HepG2 (cell line): Measurements from ENCODE around the gene ZNF749. TPM values are rescaled to one million over a fixed set of nuclear protein-coding genes. Genes with fewer than 3 reads are reported as not detected.
A peak's percentile ranks its signal among the peaks of the same experiment; 100 is the strongest.

Experiments used
- BHLHE40 ChIP-seq: IDR thresholded peaks from 2 replicates; pipeline ENCODE4 v1.6.1; 2011; ENCODE audit warnings: low read length, improper control_type of control experiment
- CBFB ChIP-seq: sonication (generic); formaldehyde crosslinking; IDR thresholded peaks from 2 replicates; pipeline ENCODE4 v1.4.0; 2020; ENCODE audit warnings: missing genetic modification reagents
- CEBPG ChIP-seq: IDR thresholded peaks from 2 replicates; pipeline ENCODE4 v1.6.1; 2016
- CHCHD3 ChIP-seq: sonication (generic); formaldehyde crosslinking; IDR thresholded peaks from 2 replicates; pipeline ENCODE4 v1.8.0; 2022; ENCODE audit warnings: mild to moderate bottlenecking, missing genetic modification reagents, moderate library complexity
- ERF ChIP-seq: IDR thresholded peaks from 2 replicates; pipeline ENCODE4 v1.6.1; 2018; ENCODE audit warnings: missing biosample characterization, missing genetic modification reagents
- GABPB1 ChIP-seq: IDR thresholded peaks from 2 replicates; pipeline ENCODE4 v1.6.1; 2016; ENCODE audit warnings: mild to moderate bottlenecking, missing genetic modification reagents, moderate library complexity, missing compliant biosample characterization
- HHEX ChIP-seq: IDR thresholded peaks from 2 replicates; pipeline ENCODE4 v1.6.1; 2016; ENCODE audit warnings: control low read depth
- HNRNPK ChIP-seq: fragments of 200-400 bp; formaldehyde crosslinking; IDR thresholded peaks from 2 replicates; pipeline ENCODE4 v1.6.1; 2018; ENCODE audit warnings: low read length, low read depth, moderate library complexity, mild to moderate bottlenecking; ENCODE audit not compliant: poor library complexity, severe bottlenecking
- KDM4B ChIP-seq: sonication (generic); formaldehyde crosslinking; IDR thresholded peaks from 2 replicates; pipeline ENCODE4 v1.4.0; 2020; ENCODE audit warnings: missing genetic modification reagents
- MAZ ChIP-seq, 2 experiments: sonication (generic) in 1 of 2; formaldehyde crosslinking in 1 of 2; IDR thresholded peaks; 2 replicates each; pipeline versions ENCODE4 v1.5.0 to v1.6.1; 2012 to 2020; ENCODE audit warnings: low read depth in 2 of 2, mild to moderate bottlenecking in 2 of 2, borderline replicate concordance in 1 of 2, improper control_type of control experiment in 1 of 2, low read length in 1 of 2, missing genetic modification reagents in 1 of 2, moderate library complexity in 1 of 2
- MEIS1 ChIP-seq: sonication (generic); formaldehyde crosslinking; IDR thresholded peaks from 2 replicates; pipeline ENCODE4 v1.9.0; 2021; ENCODE audit warnings: mild to moderate bottlenecking, missing genetic modification reagents, moderate library complexity, borderline replicate concordance
- MIER3 ChIP-seq: IDR thresholded peaks from 2 replicates; pipeline ENCODE4 v1.6.1; 2016; ENCODE audit warnings: missing compliant biosample characterization, borderline replicate concordance
- MXI1 ChIP-seq: IDR thresholded peaks from 3 replicates; pipeline ENCODE4 v1.6.1; 2012; ENCODE audit warnings: low read depth, low read length, inconsistent platforms, borderline replicate concordance
- NFIC ChIP-seq: IDR thresholded peaks from 2 replicates; pipeline ENCODE4 v1.6.1; 2012; ENCODE audit warnings: mild to moderate bottlenecking, low read length, inconsistent platforms
- NFKB2 ChIP-seq: sonication (generic); formaldehyde crosslinking; IDR thresholded peaks from 2 replicates; pipeline ENCODE4 v1.4.0; 2020; ENCODE audit warnings: missing genetic modification reagents, borderline replicate concordance
- REPIN1 ChIP-seq: sonication (generic); formaldehyde crosslinking; IDR thresholded peaks from 2 replicates; pipeline ENCODE4 v1.8.0; 2022; ENCODE audit warnings: missing genetic modification reagents, low read depth, mild to moderate bottlenecking, borderline replicate concordance
- RFX3 ChIP-seq: IDR thresholded peaks from 2 replicates; pipeline ENCODE4 v1.6.1; 2016; ENCODE audit warnings: missing biosample characterization, missing genetic modification reagents
- SAFB2 ChIP-seq: sonication (generic); formaldehyde crosslinking; IDR thresholded peaks from 2 replicates; pipeline ENCODE4 v1.5.1; 2020; ENCODE audit warnings: missing genetic modification reagents, low read depth, mild to moderate bottlenecking, borderline replicate concordance
- SOX5 ChIP-seq: IDR thresholded peaks from 2 replicates; pipeline ENCODE4 v1.6.1; 2016; ENCODE audit warnings: borderline replicate concordance
- SP2 ChIP-seq: sonication (generic); formaldehyde crosslinking; IDR thresholded peaks from 2 replicates; pipeline ENCODE4 v1.5.1; 2020; ENCODE audit warnings: mild to moderate bottlenecking, missing genetic modification reagents
- SRSF1 ChIP-seq: fragments of 200-400 bp; formaldehyde crosslinking; optimal IDR thresholded peaks from 2 replicates; pipeline ENCODE3; 2017; ENCODE audit warnings: mild to moderate bottlenecking, low read depth, low read length, moderate library complexity
- ZNF253 ChIP-seq: sonication (generic); formaldehyde crosslinking; IDR thresholded peaks from 2 replicates; pipeline ENCODE4 v1.8.0; 2022; ENCODE audit warnings: mild to moderate bottlenecking, missing genetic modification reagents, borderline replicate concordance
- ZNF543 ChIP-seq: sonication (generic); formaldehyde crosslinking; IDR thresholded peaks from 2 replicates; pipeline ENCODE4 v1.4.0; 2020; ENCODE audit warnings: mild to moderate bottlenecking, missing genetic modification reagents
- ZNF550 ChIP-seq: sonication (generic); formaldehyde crosslinking; IDR thresholded peaks from 2 replicates; pipeline ENCODE4 v1.4.0; 2020; ENCODE audit warnings: mild to moderate bottlenecking, missing genetic modification reagents, borderline replicate concordance
- ZNF678 ChIP-seq: sonication (generic); formaldehyde crosslinking; IDR thresholded peaks from 2 replicates; pipeline ENCODE4 v1.4.0; 2020; ENCODE audit warnings: mild to moderate bottlenecking, missing genetic modification reagents
- polyA plus RNA-seq, 8 experiments: library from polyadenylated mRNA; depleted of rRNA in 3 of 8; stranded (reverse) in 7 of 8; unstranded in 1 of 8; fragments of >200 nt; fragmentation: Illumina TruSeq in 4 of 8; extraction: Trizol in 4 of 8; gene quantifications; 2 replicates each; pipeline versions ENCODE4 v1.2.1 to v1.2.3, GENCODE V29; 2011 to 2016; ENCODE audit warnings: low read depth in 4 of 8, missing spikeins in 1 of 8, mixed read lengths in 1 of 8; ENCODE audit not compliant: insufficient read depth in 1 of 8
- total RNA-seq, 5 experiments: library from RNA; depleted of rRNA; stranded (reverse); fragments of >200 nt; fragmentation: Illumina TruSeq; extraction: Trizol; gene quantifications; 2 replicates each; pipeline ENCODE4 v1.2.3, GENCODE V29; 2016; ENCODE audit warnings: low read depth in 1 of 5
- TF ChIP-seq, protein P1 (sequence below): sonication (generic); formaldehyde crosslinking; IDR thresholded peaks from 2 replicates; pipeline ENCODE4 v1.4.0; 2020; ENCODE audit warnings: mild to moderate bottlenecking, low read depth, missing genetic modification reagents
- TF ChIP-seq, protein P2 (sequence below): sonication (generic); formaldehyde crosslinking; IDR thresholded peaks from 2 replicates; pipeline ENCODE4 v1.4.0; 2020; ENCODE audit warnings: missing genetic modification reagents, mild to moderate bottlenecking, borderline replicate concordance

ZNF749 gene
- total and polyA plus RNA-seq, 2 of the 13 experiments (the other 11 are each of a cell fraction or from before 2014, with no cell fraction given): 18.9 to 21.0 TPM

DNA sequence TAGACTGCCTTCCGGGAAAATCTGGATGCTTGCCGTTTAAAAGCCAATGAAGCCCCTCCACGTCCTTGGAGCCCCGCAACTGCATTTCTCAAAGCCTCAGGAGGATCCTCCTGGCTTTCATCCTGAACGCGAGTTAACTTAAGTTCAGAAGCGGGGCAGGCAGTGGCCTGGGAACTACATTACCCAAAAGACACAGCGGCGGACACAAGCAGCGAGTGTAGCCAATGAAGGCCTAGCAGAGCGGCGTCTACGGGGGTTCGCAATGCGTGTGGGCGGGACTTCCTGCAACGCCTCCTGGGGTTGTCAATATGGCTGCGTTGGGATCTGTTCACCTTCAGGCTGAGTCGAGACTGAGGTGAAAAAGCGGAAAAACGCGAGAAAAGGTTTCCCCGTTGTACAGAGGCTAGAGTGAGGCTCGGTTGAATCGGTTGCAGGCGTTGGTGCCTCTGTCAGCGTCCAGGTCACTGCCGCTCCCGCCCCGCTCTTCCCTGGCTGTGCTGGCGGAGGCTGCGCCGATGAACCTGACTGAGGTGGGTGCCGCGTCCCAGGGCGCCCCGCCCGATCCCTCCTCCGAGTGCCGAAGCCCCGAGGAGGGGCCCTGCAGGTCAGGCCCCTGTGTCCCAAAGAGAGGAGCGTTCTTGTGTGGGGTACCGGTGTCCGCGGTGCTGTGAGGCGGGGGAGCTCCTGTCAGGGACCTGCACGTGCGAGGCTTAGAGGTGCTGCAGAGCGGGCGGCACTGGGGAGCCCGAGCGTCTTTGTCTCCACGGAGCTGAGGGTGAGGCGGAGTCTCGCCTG is 24.1 kb upstream of the ZNF749 start, which contains the start of gene ZNF17 (continued):
- TF ChIP-seq ZNF253 (no peak), CEBPG (CRISPR knock-in tag) (no peak), NFIC (no peak), ZNF550 (CRISPR knock-in tag) (no peak), HHEX (0 out of 2 replicates have a peak, but pooled peaks have one; percentile 16), REPIN1 (CRISPR knock-in tag) (peak; percentile 70), HNRNPK (no peak), MXI1 (peak; percentile 80; the same call in 1 of the 3 replicates), MAZ (IDR thresholded peaks at IDR 0.05; ENCODE audit: borderline replicate concordance, low read depth, low read length) (no peak), MAZ (CRISPR knock-in tag; IDR thresholded peaks at IDR 0.05; ENCODE audit: low read depth) (peak; percentile 81), NFKB2 (CRISPR knock-in tag) (0 out of 2 replicates have a peak, but pooled peaks have one; percentile 36), SP2 (CRISPR knock-in tag) (peak; percentile 98), ERF (CRISPR knock-in tag) (0 out of 2 replicates have a peak, but pooled peaks have one; percentile 60), CBFB (CRISPR knock-in tag) (peak; percentile 34; the same call in 1 of the 2 replicates), GABPB1 (CRISPR knock-in tag) (peak; percentile 98), SRSF1 (peak; percentile 29), SOX5 (CRISPR knock-in tag) (no peak), RFX3 (CRISPR knock-in tag) (no peak), CHCHD3 (no peak), MEIS1 (CRISPR knock-in tag) (no peak), ZNF543 (CRISPR knock-in tag) (no peak), SAFB2 (CRISPR knock-in tag) (no peak), BHLHE40 (peak; percentile 47; the same call in 1 of the 2 replicates), MIER3 (peak; percentile 87), KDM4B (CRISPR knock-in tag) (peak; percentile 54; the same call in 1 of the 2 replicates), ZNF678 (CRISPR knock-in tag) (no peak)
- TF ChIP-seq, protein P1, sequence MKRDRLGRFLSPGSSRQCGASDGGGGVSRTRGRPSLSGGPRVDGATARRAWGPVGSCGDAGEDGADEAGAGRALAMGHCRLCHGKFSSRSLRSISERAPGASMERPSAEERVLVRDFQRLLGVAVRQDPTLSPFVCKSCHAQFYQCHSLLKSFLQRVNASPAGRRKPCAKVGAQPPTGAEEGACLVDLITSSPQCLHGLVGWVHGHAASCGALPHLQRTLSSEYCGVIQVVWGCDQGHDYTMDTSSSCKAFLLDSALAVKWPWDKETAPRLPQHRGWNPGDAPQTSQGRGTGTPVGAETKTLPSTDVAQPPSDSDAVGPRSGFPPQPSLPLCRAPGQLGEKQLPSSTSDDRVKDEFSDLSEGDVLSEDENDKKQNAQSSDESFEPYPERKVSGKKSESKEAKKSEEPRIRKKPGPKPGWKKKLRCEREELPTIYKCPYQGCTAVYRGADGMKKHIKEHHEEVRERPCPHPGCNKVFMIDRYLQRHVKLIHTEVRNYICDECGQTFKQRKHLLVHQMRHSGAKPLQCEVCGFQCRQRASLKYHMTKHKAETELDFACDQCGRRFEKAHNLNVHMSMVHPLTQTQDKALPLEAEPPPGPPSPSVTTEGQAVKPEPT (CRISPR knock-in tag): 0 out of 2 replicates have a peak, but pooled peaks have one; percentile 63
- TF ChIP-seq, protein P2, sequence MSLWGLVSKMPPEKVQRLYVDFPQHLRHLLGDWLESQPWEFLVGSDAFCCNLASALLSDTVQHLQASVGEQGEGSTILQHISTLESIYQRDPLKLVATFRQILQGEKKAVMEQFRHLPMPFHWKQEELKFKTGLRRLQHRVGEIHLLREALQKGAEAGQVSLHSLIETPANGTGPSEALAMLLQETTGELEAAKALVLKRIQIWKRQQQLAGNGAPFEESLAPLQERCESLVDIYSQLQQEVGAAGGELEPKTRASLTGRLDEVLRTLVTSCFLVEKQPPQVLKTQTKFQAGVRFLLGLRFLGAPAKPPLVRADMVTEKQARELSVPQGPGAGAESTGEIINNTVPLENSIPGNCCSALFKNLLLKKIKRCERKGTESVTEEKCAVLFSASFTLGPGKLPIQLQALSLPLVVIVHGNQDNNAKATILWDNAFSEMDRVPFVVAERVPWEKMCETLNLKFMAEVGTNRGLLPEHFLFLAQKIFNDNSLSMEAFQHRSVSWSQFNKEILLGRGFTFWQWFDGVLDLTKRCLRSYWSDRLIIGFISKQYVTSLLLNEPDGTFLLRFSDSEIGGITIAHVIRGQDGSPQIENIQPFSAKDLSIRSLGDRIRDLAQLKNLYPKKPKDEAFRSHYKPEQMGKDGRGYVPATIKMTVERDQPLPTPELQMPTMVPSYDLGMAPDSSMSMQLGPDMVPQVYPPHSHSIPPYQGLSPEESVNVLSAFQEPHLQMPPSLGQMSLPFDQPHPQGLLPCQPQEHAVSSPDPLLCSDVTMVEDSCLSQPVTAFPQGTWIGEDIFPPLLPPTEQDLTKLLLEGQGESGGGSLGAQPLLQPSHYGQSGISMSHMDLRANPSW (CRISPR knock-in tag): 0 out of 2 replicates have a peak, but pooled peaks have one; percentile 48
